ENCODE data around the gene SLC4A8.

- no peak for TF ChIP-seq CTCF (IDR thresholded peaks at IDR 0.05)
- no peak for TF ChIP-seq POLR2A (IDR thresholded peaks at IDR 0.05)
These were observed 106.8 kb downstream of the SLC4A8 start for GRCh38 chr12:51531284-51531977.
